GM19463 (cell line): ENCODE measurements around the gene PTPN1.

Experiments
- ATAC-seq: cut with Tn5 transposase; IDR thresholded peaks from one replicate; pipeline ENCODE4 v1.9.1; 2021; ENCODE audit warnings: mild to moderate bottlenecking, moderate library complexity; ENCODE audit not compliant: unreplicated experiment

The PTPN1 gene

GRCh38 chr20:50510706-50511542, 741 bp downstream of the PTPN1 start:
- no peak for ATAC-seq

- no peak for ATAC-seq
Measured at GRCh38 chr20:50512323-50512722, 2.1 kb downstream of the PTPN1 start.

GRCh38 chr20:50513169-50514034, 3.2 kb downstream of the PTPN1 start:
- no peak for ATAC-seq

GRCh38 chr20:50514035-50514337, 3.8 kb downstream of the PTPN1 start:
- ATAC-seq = no peak

- ATAC-seq = peak; percentile 22
Measured at GRCh38 chr20:50514750-50515149, 4.6 kb downstream of the PTPN1 start.

- no peak for ATAC-seq
Measured at GRCh38 chr20:50515471-50516106, 5.4 kb downstream of the PTPN1 start.

GRCh38 chr20:50516180-50516934, 6.2 kb downstream of the PTPN1 start:
- peak; percentile 49 for ATAC-seq

GRCh38 chr20:50516935-50517816, 7.0 kb downstream of the PTPN1 start:
- ATAC-seq = no peak

- no peak for ATAC-seq
Measured at GRCh38 chr20:50517817-50518154, 7.6 kb downstream of the PTPN1 start.

- no peak for ATAC-seq
Measured at GRCh38 chr20:50518270-50518721, 8.1 kb downstream of the PTPN1 start.

- no peak for ATAC-seq
Measured at GRCh38 chr20:50519036-50519762, 9.0 kb downstream of the PTPN1 start.

- ATAC-seq = no peak
Measured at GRCh38 chr20:50520222-50520880, 10.2 kb downstream of the PTPN1 start.

- ATAC-seq = no peak
Measured at GRCh38 chr20:50521221-50522052, 11.3 kb downstream of the PTPN1 start.

GRCh38 chr20:50522053-50522674, 12.0 kb downstream of the PTPN1 start:
- no peak for ATAC-seq

- ATAC-seq = no peak
Measured at GRCh38 chr20:50523552-50524167, 13.5 kb downstream of the PTPN1 start.

GRCh38 chr20:50525681-50526080, 15.5 kb downstream of the PTPN1 start:
- ATAC-seq = no peak

GRCh38 chr20:50526403-50526989, 16.3 kb downstream of the PTPN1 start:
- no peak for ATAC-seq
